Measurements from ENCODE around the gene MYT1. TPM values are rescaled to one million over a fixed set of nuclear protein-coding genes. Genes with fewer than 3 reads are reported as not detected.
"Not testable (repeated sequence)": the region's sequence is repeated elsewhere in the genome, so short reads cannot be mapped to it uniquely, and the experiment has no call there.

The MYT1 gene
- total RNA-seq, 8 experiments from 2014 or later: 0.10 to 42.7 (median 14.0) TPM

- ATAC-seq (replicated peaks in 6 of 8): no peak
- in situ Hi-C loops (cut with MboI; ENCODE audit: low pct_unique_long_range_greater_than_20kb in 2 of 9, low sequenced_read_pairs in 9 of 9, unreplicated experiment in 9 of 9): no loop called here
- WGBS, 10 experiments: 11 to 100% (median 77%) methylated on average over 1 to 6 of the region's 12 CpGs; no CpG with 5 or more reads in 4 of the 10 experiments
These were observed 20.5 kb downstream of the MYT1 start for GRCh38 chr20:64184795-64185194.

GRCh38 chr20:64185276-64185900 is 21.1 kb downstream of the MYT1 start:
- H3K4me3 ChIP-seq: no peak overlapping the region
- WGBS, 10 experiments: 58 to 100% (median 83%) methylated on average over 1 to 3 of the region's 9 CpGs; no CpG with 5 or more reads in 3 of the 10 experiments
- peaks cover 33 to 46% of the 10 kb centered on the region in 2 donors for H3K4me1 ChIP-seq (replicated peaks in 1 of 2)
- in situ Hi-C loops (cut with MboI; ENCODE audit: low pct_unique_long_range_greater_than_20kb in 2 of 9, low sequenced_read_pairs in 9 of 9, unreplicated experiment in 9 of 9): no loop called here
- ATAC-seq (replicated peaks in 6 of 8): no peak
- H3K27ac ChIP-seq: no peak overlapping the region

More at GRCh38 chr20:64184795-64185194, 20.5 kb downstream of the MYT1 start:
- H3K4me1 ChIP-seq (replicated peaks in 1 of 2): peaks cover 27 to 40% of the 10 kb centered on the region in 2 donors
- H3K4me3 ChIP-seq: no peak overlapping the region
- H3K27ac ChIP-seq: no peak overlapping the region

- H3K4me3 ChIP-seq: no peak overlapping the region
- in situ Hi-C loops (cut with MboI; ENCODE audit: low pct_unique_long_range_greater_than_20kb in 2 of 9, low sequenced_read_pairs in 9 of 9, unreplicated experiment in 9 of 9): no loop called here
- H3K27ac ChIP-seq: no peak overlapping the region
- WGBS, 10 experiments: 17 to 100% (median 88%) methylated on average over 2 to 5 of the region's 13 CpGs; no CpG with 5 or more reads in 6 of the 10 experiments
- peaks cover 35 to 47% of the 10 kb centered on the region in 2 donors for H3K4me1 ChIP-seq (replicated peaks in 1 of 2)
- ATAC-seq (replicated peaks in 6 of 8): no peak
These were observed 21.9 kb downstream of the MYT1 start for GRCh38 chr20:64186071-64186598.

- 60 to 100% (median 83%) methylated on average over 1 to 11 of the region's 24 CpGs; no CpG with 5 or more reads in 5 of the 10 experiments for WGBS, 10 experiments
- H3K4me3 ChIP-seq; in situ Hi-C loops (cut with MboI; ENCODE audit: low pct_unique_long_range_greater_than_20kb in 2 of 9, low sequenced_read_pairs in 9 of 9, unreplicated experiment in 9 of 9); ATAC-seq (replicated peaks in 6 of 8): not testable (repeated sequence)
- Histone ChIP-seq H3K4me1 (replicated peaks in 1 of 2) (peaks cover 35 to 39% of the 10 kb centered on the region in 2 donors), H3K27ac (peak overlapping the region in 1 of 2 donors; percentile 73)
These were observed 23.0 kb downstream of the MYT1 start for GRCh38 chr20:64187213-64187612.

GRCh38 chr20:64188091-64188490 is 23.8 kb downstream of the MYT1 start:
- peaks cover 35 to 38% of the 10 kb centered on the region in 2 donors for H3K4me1 ChIP-seq (replicated peaks in 1 of 2)
- in situ Hi-C loops (cut with MboI; ENCODE audit: low pct_unique_long_range_greater_than_20kb in 2 of 9, low sequenced_read_pairs in 9 of 9, unreplicated experiment in 9 of 9): no loop called here
- WGBS, 10 experiments: 20 to 100% (median 51%) methylated on average over 1 to 4 of the region's 4 CpGs; no CpG with 5 or more reads in 7 of the 10 experiments
- peak in 6 of 8 experiments; percentile 14 to 75 (median 52) for ATAC-seq (replicated peaks in 6 of 8)
- H3K4me3 ChIP-seq: no peak overlapping the region
- H3K27ac ChIP-seq: peak overlapping the region; percentile 73 to 77

DNA sequence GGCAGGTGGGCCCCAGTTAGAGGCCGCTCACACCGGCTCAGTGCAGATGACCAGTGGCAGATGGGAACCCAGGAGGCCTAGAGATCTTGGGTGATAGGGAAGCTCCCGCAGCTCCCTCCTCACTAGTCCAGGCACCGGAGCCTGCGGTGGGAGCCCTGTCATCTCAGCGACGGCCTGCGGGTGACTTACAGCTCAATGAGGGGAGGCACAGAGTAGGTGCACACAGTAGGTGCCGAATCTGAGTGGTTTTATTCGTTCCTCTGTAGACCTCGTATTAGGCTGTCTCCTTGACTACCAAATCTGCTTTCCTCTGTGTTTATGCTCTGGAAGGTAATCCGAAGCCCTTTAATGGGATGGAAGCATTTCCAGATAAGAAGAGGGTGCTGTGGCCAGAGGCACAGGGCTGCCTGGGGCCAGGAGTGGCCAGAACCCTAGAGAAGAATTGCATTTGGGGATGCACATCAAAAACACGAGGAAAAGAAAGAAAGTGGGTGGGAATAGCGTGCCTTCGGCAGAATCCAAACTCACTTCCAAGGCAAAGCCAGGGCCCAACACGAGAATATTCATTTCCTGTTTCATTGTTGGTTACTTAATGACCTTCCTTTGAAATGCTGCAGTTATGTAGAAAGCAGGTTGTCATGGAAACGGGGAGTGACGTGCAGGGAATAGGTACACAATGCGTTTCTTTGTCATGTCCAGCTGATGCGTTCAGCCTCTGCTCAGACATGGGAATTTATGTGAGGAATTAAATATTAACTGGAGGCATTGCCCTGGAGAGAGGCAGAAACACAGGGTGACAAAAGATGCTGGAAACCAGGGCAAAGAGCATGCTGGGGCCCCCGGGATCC is 24.7 kb downstream of the MYT1 start:
- peaks cover 39 to 44% of the 10 kb centered on the region in 2 donors for H3K4me1 ChIP-seq (replicated peaks in 1 of 2)
- ATAC-seq (replicated peaks in 6 of 8): peak; percentile 81 to 92 (median 86)
- H3K4me3 ChIP-seq: no peak overlapping the region
- H3K27ac ChIP-seq: peak overlapping the region; percentile 73 to 77
- WGBS, 10 experiments: 0 to 53% (median 12%) methylated on average over 2 to 12 of the region's 21 CpGs; no CpG with 5 or more reads in 1 of the 10 experiments
- in situ Hi-C loops (cut with MboI; ENCODE audit: low pct_unique_long_range_greater_than_20kb in 2 of 9, low sequenced_read_pairs in 9 of 9, unreplicated experiment in 9 of 9): no loop called here

DNA sequence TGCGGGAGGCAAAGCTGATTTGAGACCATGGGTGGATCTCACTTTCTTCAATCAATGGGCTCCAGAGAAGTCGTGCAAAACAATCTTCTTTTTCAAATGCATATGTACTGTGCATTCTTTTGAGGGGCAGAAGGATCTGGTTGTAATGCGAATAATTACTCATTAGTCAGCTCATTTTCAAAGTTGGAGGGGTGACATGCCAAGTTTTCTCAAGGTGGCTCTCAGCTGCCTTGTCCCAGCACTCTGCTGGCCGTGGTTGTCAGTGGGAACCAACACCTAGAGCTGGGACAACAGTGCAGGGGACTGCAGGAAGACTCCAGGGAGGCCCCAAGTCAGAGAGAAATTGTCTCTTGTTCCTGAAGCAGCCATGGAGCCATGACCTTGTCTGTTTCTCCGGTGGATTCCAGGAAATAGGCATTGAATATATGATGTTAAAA is 25.3 kb downstream of the MYT1 start:
- in situ Hi-C loops (cut with MboI; ENCODE audit: low pct_unique_long_range_greater_than_20kb in 2 of 9, low sequenced_read_pairs in 9 of 9, unreplicated experiment in 9 of 9): no loop called here
- H3K4me3 ChIP-seq: no peak overlapping the region
- WGBS, 10 experiments: 0 to 60% (median 9%) methylated on average over 1 to 4 of the region's 5 CpGs; no CpG with 5 or more reads in 2 of the 10 experiments

DNA sequence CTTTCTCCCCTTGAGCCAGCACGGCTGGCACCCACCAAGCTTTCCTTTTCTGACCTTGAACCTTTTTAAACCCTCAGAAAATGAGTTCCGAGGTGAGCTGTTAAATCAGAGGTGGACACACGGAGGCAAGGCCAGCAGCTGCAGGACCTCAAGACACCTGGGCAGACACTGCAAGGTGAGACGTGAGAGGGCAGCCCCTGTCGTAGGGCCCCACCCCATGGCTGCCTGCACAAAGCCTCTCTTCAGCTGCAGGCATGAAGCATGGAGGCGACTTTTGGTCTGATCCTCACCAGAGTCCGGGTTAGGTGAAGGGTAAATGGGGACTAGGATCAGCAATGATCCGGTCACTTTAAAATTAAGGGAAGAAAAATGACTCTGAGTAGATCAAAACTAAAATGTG is 25.7 kb downstream of the MYT1 start:
- 11 to 75% (median 20%) methylated on average over 1 to 5 of the region's 8 CpGs; no CpG with 5 or more reads in 4 of the 10 experiments for WGBS, 10 experiments
- H3K27ac ChIP-seq: peak overlapping the region; percentile 73 to 77
- peaks cover 39 to 52% of the 10 kb centered on the region in 2 donors for H3K4me1 ChIP-seq (replicated peaks in 1 of 2)
- ATAC-seq (replicated peaks in 6 of 8): no peak
- in situ Hi-C loops (cut with MboI; ENCODE audit: low pct_unique_long_range_greater_than_20kb in 2 of 9, low sequenced_read_pairs in 9 of 9, unreplicated experiment in 9 of 9): no loop called here
- H3K4me3 ChIP-seq: no peak overlapping the region

More for the DNA sequence above, 25.3 kb downstream of the MYT1 start:
- peak in 7 of 8 experiments; percentile 13 to 55 (median 46) for ATAC-seq (replicated peaks in 6 of 8)
- peak overlapping the region; percentile 73 to 77 for H3K27ac ChIP-seq
- H3K4me1 ChIP-seq (replicated peaks in 1 of 2): peaks cover 39 to 51% of the 10 kb centered on the region in 2 donors

DNA sequence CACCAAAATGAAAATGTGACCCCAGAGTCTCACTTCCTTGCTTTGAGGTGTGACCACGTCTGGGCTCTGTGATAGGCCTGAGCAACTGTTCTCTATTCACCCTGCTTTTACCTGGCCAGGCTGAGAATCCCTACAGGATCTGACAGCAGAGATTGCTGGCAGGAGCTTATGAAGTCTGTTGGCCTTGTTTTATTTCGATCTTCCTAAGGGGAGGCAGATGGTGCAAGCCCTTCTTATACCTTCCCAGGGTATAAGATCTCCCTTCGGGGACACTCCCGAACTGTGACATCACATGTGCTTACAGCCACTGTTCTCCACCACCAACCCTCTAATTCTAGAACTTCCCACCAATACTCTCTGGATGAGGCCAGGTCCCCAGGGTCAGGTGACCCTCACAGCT is 26.8 kb downstream of the MYT1 start:
- H3K27ac ChIP-seq: no peak overlapping the region
- in situ Hi-C loops (cut with MboI; ENCODE audit: low pct_unique_long_range_greater_than_20kb in 2 of 9, low sequenced_read_pairs in 9 of 9, unreplicated experiment in 9 of 9): no loop called here
- H3K4me1 ChIP-seq (replicated peaks in 1 of 2): peaks cover 46 to 58% of the 10 kb centered on the region in 2 donors
- 0 to 100% (median 73%) methylated on average over 1 to 4 of the region's 4 CpGs; no CpG with 5 or more reads in 4 of the 10 experiments for WGBS, 10 experiments
- H3K4me3 ChIP-seq: no peak overlapping the region
- no peak for ATAC-seq (replicated peaks in 6 of 8)

DNA sequence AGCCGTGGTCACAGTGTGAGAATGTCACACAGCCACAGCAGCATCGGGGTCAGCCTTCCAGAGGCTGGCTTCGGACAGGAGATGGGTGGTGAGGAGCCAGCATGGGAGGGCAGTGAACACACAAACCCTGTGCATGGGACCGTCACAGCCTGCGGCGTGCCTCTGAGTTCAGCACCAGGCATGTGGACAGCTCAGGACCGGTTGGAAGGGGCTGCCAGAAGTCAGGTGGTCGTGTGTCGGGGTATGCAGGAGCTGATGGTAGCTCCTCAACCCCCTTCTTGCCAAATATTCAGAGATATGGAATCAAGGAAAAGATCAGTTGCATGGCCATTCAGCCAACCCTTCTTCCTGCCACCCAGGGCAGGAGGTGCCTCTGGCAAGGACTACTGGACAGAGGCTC is 28.2 kb downstream of the MYT1 start:
- 5 to 80% (median 27%) methylated on average over 2 to 4 of the region's 9 CpGs; no CpG with 5 or more reads in 5 of the 10 experiments for WGBS, 10 experiments
- H3K27ac ChIP-seq: no peak overlapping the region
- in situ Hi-C loops (cut with MboI; ENCODE audit: low pct_unique_long_range_greater_than_20kb in 2 of 9, low sequenced_read_pairs in 9 of 9, unreplicated experiment in 9 of 9): no loop called here
- no peak overlapping the region for H3K4me3 ChIP-seq
- ATAC-seq (replicated peaks in 6 of 8): no peak
- peaks cover 60 to 72% of the 10 kb centered on the region in 2 donors for H3K4me1 ChIP-seq (replicated peaks in 1 of 2)

DNA sequence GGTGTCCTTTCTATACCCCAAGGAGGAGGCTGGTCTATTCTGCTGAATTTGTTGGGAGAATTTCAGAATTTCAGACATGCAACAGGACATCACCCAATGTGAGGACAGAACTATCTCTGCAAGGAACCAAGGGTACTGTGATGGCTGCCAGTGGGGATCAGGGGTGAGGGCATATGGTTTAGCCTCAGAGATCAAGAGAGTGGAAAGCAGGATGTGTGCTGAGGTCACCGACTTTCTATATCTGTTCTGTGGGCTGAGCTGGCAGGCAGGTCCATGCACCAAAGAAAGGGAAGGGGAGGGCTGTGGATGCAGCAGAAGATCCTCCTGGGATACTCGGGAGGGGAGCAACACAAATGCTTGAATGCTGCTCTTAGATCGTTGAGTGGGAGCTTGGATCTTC is 28.8 kb downstream of the MYT1 start:
- in situ Hi-C loops (cut with MboI; ENCODE audit: low pct_unique_long_range_greater_than_20kb in 2 of 9, low sequenced_read_pairs in 9 of 9, unreplicated experiment in 9 of 9): no loop called here
- H3K27ac ChIP-seq: no peak overlapping the region
- peaks cover 58 to 70% of the 10 kb centered on the region in 2 donors for H3K4me1 ChIP-seq (replicated peaks in 1 of 2)
- H3K4me3 ChIP-seq: no peak overlapping the region
- 33 to 83% (median 80%) methylated on average over 1 to 2 of the region's 3 CpGs; no CpG with 5 or more reads in 7 of the 10 experiments for WGBS, 10 experiments
- ATAC-seq (replicated peaks in 6 of 8): no peak

GRCh38 chr20:64194269-64194668 is 30.0 kb downstream of the MYT1 start:
- ATAC-seq (replicated peaks in 6 of 8): no peak
- H3K4me1 ChIP-seq (replicated peaks in 1 of 2): peaks cover 47 to 60% of the 10 kb centered on the region in 2 donors
- H3K27ac ChIP-seq: no peak overlapping the region
- in situ Hi-C loops (cut with MboI; ENCODE audit: low pct_unique_long_range_greater_than_20kb in 2 of 9, low sequenced_read_pairs in 9 of 9, unreplicated experiment in 9 of 9): no loop called here
- H3K4me3 ChIP-seq: no peak overlapping the region

GRCh38 chr20:64196309-64196708 is 32.1 kb downstream of the MYT1 start:
- WGBS, 10 experiments: 0 to 74% (median 47%) methylated on average over 1 to 14 of the region's 15 CpGs; no CpG with 5 or more reads in 2 of the 10 experiments
- in situ Hi-C loops (cut with MboI; ENCODE audit: low pct_unique_long_range_greater_than_20kb in 2 of 9, low sequenced_read_pairs in 9 of 9, unreplicated experiment in 9 of 9): no loop called here
- H3K4me3 ChIP-seq: no peak overlapping the region
- peak overlapping the region; percentile 43 to 58 for H3K27ac ChIP-seq
- peak in 5 of 8 experiments; percentile 36 to 51 (median 49) for ATAC-seq (replicated peaks in 6 of 8)
- peaks cover 30 to 40% of the 10 kb centered on the region in 2 donors for H3K4me1 ChIP-seq (replicated peaks in 1 of 2)
